Nephron progenitor cell (in vitro differentiated cells): ENCODE results near the gene BARX1.

Experiments used
- DNase-seq: peaks from one replicate; pipeline ENCODE4 v3.0.0; 2021
- H3K27ac Mint-ChIP-seq: 2 replicates; pipeline ENCODE4 v1.8.0; 2021; ENCODE audit warnings: mild to moderate bottlenecking, moderate library complexity, mixed read lengths
- H3K27me3 Mint-ChIP-seq: 2 replicates; pipeline ENCODE4 v1.8.0; 2021; ENCODE audit warnings: mild to moderate bottlenecking, low read depth, mixed read lengths; ENCODE audit not compliant: poor library complexity
- H3K36me3 Mint-ChIP-seq: 2 replicates; pipeline ENCODE4 v1.8.0; 2021; ENCODE audit warnings: low read depth, mixed read lengths
- H3K4me1 Mint-ChIP-seq: 2 replicates; pipeline ENCODE4 v1.8.0; 2021; ENCODE audit warnings: mixed read lengths
- H3K4me3 Mint-ChIP-seq: 2 replicates; pipeline ENCODE4 v1.8.0; 2021; ENCODE audit warnings: mild to moderate bottlenecking, moderate library complexity, mixed read lengths
- H3K9me3 Mint-ChIP-seq: 2 replicates; pipeline ENCODE4 v1.8.0; 2021; ENCODE audit warnings: mild to moderate bottlenecking, moderate library complexity, mixed read lengths
- CTCF ChIP-seq: fragments of 200-600 bp; sonication (generic); IDR thresholded peaks from 2 replicates; pipeline ENCODE4 v1.5.0; 2021; ENCODE audit warnings: antibody characterized with exemption

BARX1 gene

GRCh38 chr9:93959739-93960154, 4.6 kb upstream of the BARX1 start:
- TF ChIP-seq CTCF = no peak
- no peaks in the 10 kb centered on the region for H3K36me3 Mint-ChIP-seq
- H3K9me3 Mint-ChIP-seq = no peaks in the 10 kb centered on the region
- no peak for DNase-seq
- H3K27ac Mint-ChIP-seq = no peak overlapping the region
- peak overlapping the region; percentile 72 for H3K4me3 Mint-ChIP-seq
- H3K4me1 Mint-ChIP-seq = peaks cover 25% of the 10 kb centered on the region
- H3K27me3 Mint-ChIP-seq = peaks cover 94% of the 10 kb centered on the region

- H3K4me3 Mint-ChIP-seq = peak overlapping the region; percentile 72
- no peak for TF ChIP-seq CTCF
- peaks cover 93% of the 10 kb centered on the region for H3K27me3 Mint-ChIP-seq
- H3K9me3 Mint-ChIP-seq = no peaks in the 10 kb centered on the region
- no peaks in the 10 kb centered on the region for H3K36me3 Mint-ChIP-seq
- H3K27ac Mint-ChIP-seq = no peak overlapping the region
- H3K4me1 Mint-ChIP-seq = peaks cover 22% of the 10 kb centered on the region
- peak; percentile 45 for DNase-seq
These were observed 3.9 kb upstream of the BARX1 start for GRCh38 chr9:93958819-93959682.

GRCh38 chr9:93958121-93958818, 3.1 kb upstream of the BARX1 start:
- Mint-ChIP-seq H3K27me3 (peaks cover 95% of the 10 kb centered on the region), H3K27ac (no peak overlapping the region), H3K36me3 (no peaks in the 10 kb centered on the region), H3K9me3 (no peaks in the 10 kb centered on the region), H3K4me3 (peak overlapping the region; percentile 69), H3K4me1 (peaks cover 29% of the 10 kb centered on the region)
- peak; percentile 69 for DNase-seq
- TF ChIP-seq CTCF = no peak

GRCh38 chr9:93955981-93956784, 1.0 kb upstream of the BARX1 start:
- no peak for TF ChIP-seq CTCF
- no peak for DNase-seq
- H3K4me3 Mint-ChIP-seq = peak overlapping the region; percentile 84
- no peak overlapping the region for H3K27ac Mint-ChIP-seq
- H3K9me3 Mint-ChIP-seq = peaks cover under 1% of the 10 kb centered on the region
- H3K36me3 Mint-ChIP-seq = no peaks in the 10 kb centered on the region
- H3K4me1 Mint-ChIP-seq = peaks cover 26% of the 10 kb centered on the region
- peaks cover 95% of the 10 kb centered on the region for H3K27me3 Mint-ChIP-seq

GRCh38 chr9:93954434-93955061, 607 bp downstream of the BARX1 start:
- H3K4me3 Mint-ChIP-seq = peak overlapping the region; percentile 42
- H3K27ac Mint-ChIP-seq = no peak overlapping the region
- TF ChIP-seq CTCF = no peak
- no peaks in the 10 kb centered on the region for H3K36me3 Mint-ChIP-seq
- DNase-seq = peak; percentile 37
- peaks cover 33% of the 10 kb centered on the region for H3K4me1 Mint-ChIP-seq
- H3K27me3 Mint-ChIP-seq = peaks cover 95% of the 10 kb centered on the region
- peaks cover 16% of the 10 kb centered on the region for H3K9me3 Mint-ChIP-seq
